CD4-positive, alpha-beta T cell treated with Interleukin-15 for 1 hour (primary cell): Measurements from ENCODE around the gene CNTNAP2.
"Not testable (repeated sequence)": the region's sequence is repeated elsewhere in the genome, so short reads cannot be mapped to it uniquely, and the experiment has no call there.

Experiments used
- DNase-seq: peaks from one replicate; pipeline ENCODE4 v3.0.0-alpha.2; 2020

The CNTNAP2 gene

DNA sequence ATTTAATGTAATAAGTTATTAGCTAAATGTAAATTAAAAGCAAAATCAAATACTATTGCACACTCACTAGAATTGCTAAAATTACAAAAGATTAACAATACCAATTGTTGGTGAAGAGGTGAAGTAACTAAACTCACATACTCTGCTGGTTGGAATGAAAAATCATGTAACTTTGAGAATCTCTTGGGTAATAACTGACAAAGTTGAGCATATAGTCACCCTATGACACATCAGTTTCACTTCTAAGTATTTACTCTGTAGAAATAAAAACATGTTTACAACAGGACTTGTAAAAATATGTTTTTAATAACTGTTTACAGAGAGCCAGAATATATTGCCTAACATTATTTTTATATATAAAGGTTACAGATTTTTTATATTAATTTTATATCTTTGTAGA lies 33.6 kb downstream of the CNTNAP2 start:
- no peak for DNase-seq

DNA sequence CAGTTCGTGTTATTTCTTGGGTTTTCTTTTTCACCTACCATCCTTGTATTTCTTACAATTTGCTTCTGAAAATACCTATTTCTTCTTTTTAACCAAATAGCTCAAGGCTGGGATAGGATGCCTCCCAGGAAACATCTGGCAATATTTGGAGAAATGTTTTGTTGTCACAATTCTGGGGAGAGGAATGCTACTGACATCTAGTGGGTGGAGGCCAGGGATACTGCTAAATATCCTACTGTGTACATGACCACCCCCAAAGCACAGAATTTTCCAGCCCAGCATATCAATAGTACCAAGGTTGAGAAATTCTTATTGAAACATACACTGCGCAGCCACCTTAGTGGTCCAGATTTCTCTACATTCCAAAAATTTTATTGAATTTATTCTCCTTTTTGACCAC lies 55.5 kb downstream of the CNTNAP2 start:
- no peak for DNase-seq

DNA sequence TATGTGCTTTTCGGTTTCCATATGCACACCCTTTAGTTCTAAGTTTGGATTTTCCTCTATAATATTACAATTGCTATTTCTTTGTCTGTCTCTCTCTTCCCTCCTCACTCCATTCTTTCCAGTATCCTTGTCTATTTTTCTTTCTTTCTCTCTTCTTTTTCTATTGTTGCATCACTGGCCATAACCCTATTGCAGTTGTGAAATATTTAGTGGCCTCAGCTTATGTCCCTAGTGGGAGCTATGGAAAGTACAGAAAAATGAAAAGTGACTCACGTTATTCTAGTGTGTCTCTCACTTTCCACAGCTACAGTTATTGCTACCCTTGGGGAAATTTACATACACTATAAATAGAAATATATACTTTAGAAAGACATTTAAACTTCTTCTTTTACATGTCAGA lies 59.1 kb downstream of the CNTNAP2 start:
- no peak for DNase-seq

DNA sequence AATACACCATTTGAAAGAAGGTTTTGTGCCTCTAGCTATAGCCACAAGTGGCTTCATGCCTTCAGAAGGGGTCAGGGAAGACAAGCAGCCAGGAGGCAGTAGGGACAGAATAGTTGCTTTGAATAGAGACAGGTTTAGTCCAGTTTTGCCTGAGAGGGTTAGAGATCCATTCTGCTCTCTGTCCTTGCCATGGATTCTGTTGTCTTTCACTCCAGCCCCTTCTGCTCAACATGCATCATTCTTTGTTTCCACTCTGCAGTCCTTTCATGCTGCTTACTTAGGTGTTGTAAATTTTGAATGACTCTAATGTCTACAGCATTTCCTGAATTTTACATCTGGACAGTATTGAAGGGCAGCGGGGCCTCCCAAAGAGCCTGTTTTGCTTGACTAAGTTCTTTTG lies 60.3 kb downstream of the CNTNAP2 start:
- no peak for DNase-seq

DNA sequence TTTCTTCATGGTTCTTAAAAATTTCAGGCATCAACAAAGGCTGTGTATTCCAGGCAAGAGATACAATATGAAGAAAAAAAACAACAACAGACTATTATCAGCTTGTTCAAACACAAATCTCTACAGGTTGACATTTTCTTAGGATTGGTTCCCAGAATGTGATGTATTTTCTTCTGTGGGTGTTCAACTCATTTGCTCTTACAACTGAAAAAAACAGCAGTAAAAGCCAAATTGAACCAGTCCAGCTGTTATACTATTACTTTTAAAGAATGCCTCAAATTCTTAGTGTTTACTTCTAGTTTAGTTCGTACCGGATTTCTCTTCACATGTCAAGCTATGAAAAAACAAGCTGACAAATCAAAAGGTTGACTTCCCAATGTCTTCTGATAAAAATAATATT lies 60.7 kb downstream of the CNTNAP2 start:
- DNase-seq, result no peak

DNA sequence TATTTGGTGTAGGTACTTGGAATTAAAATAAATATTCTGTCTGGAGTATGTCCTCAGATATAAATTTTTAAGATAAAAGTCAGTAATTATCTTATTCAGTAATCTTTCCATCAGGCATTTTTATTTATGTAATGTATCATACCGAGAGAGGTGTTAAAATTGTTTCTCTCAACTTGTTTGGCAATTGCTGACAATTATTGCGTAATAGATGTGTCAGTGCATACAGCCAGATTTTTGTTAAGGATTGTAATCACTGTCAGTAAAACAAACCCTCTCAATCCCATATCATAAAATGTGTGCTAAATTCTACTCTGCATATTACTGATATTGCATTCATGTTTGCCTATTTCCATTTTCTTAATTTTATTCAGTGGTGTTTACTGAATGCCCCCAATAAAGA lies 69.2 kb downstream of the CNTNAP2 start:
- DNase-seq, result no peak

DNA sequence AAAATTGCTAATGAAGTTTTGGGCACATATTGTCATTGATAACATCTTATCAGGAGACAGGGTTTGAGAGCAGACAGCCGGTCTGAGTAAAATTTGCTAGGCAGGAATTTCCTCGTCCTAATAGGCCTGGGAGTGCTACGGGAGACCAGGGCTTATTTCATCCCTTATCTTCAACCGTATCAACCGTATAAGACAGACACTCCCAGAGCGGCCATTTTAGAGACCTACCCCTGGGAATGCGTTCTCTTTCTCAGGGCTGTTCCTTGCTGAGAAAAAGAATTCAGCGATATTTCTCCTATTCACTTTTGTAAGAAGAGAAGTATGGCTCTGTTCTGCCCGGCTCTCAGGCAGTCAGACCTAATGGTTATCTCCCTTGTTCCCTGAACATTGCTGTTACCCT lies 74.8 kb downstream of the CNTNAP2 start:
- not testable (repeated sequence) for DNase-seq

DNA sequence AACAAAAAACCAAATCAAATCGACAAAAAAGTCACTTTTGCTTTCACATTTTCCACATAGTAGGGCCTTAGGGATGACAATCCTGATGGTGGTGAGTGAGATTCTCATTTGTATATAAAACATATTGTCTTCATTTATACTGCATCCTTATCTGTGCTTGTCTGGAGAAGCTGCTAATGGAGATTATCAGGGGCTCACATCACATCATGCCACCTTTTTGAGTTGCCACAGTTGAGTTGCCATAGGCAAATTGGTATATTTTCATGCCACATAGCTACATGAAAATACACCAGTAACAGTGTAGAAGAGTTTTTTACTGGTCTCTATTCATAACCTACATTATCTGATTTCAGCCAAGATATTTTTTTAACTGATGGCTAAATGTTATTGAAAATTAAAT lies 85.3 kb downstream of the CNTNAP2 start:
- no peak for DNase-seq

DNA sequence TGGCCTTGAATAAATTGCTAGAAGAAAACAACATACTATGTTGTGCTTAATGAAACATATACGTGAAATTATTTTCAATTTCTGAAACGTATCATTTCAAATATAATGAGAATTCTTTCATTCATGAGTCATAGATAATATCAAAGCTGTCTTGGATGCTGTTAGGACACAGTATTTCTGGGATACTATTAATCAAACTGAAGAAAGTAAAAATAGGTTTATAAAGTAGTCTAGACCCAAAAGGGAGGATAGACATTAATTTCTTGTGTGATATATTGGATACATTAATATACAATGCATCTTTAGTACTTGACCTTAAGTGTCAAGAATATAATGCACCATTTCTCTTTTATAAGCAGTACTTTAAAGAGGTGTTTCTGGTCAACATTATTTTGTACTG lies 89.7 kb downstream of the CNTNAP2 start:
- no peak for DNase-seq

DNA sequence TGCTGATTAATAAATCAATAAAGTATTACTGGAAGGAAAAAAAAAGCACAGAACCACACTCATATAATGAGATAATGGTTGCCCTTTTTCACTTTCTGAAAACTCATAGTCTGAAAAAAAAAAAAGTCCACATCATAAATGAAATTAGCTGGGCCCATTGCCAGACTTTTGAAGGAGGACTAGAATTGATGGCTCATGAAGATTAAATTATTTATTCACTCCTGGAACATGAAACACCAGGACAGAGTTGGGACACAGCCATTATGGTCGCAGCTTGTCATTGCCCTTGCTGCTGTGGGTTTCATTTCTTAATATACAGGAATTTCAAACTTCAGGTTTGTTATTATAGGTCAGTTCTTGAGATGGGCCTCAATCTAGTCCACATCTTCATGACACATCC lies 91.9 kb downstream of the CNTNAP2 start:
- DNase-seq, result no peak

DNA sequence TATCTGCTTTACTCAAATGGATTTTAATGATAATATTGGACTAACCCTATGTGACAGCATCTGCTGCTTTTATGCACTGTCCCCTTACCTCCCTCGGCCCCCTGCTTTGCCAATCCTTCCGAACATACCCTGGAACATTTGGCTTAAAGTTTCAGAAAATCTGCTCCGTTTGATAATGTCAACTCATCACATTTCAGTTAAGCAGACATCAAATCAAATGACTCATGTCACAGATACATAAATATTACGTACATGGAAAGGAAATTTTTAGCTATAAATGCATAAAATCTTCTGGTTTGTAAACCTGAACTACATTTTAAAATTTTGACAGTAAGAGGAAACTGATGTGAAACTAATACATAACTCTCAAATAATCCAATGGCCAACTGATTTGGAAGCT lies 98.2 kb downstream of the CNTNAP2 start:
- no peak for DNase-seq

DNA sequence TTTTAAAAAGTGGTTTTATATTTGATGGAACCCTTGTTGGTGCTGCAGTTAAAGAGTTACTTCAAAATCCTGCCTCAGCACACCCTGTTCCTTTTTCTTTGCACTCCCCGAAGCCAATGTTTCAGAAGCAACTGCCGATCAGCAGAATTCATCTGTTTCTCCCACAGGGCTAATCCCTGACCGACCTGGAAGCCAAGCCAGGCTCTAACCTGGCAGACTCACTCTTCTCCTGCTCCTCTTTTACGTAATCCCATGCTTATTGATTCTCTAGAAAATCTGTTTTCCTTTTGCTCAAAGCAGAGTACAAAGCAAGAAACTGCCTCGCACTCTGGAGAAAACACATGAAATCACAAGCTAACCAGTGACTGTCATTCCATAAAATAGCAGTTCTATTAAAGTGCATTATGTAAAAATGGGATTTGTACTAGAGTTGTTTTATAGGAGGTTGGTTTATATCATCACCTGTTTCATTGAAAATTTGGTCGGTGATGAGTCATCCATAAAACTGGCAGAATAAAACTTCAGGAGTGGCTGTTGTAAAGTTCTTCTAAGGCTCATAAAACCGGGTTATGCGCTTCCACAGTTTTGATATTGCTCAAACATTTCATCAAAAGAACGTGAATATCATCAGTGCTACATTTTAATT lies 99.9 kb downstream of the CNTNAP2 start:
- DNase-seq, result no peak

DNA sequence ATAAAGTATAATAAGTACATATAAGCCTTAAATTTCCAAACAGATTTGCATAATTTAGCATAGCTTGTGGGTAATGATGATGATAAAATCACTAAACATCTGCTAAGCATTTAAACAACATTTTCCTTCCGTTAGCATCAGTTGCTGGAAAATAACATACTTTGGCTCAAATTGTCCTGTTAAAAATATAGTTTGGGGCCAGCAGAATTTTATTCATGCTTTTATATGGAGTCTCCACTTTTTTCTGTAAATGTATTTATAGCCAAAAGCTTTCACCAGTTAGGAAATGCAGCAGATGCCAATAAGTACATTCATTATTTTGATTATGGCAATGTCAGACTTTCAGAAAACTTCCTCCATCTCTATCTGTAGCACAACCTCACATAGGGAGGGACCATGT lies 107.2 kb downstream of the CNTNAP2 start:
- no peak for DNase-seq

DNA sequence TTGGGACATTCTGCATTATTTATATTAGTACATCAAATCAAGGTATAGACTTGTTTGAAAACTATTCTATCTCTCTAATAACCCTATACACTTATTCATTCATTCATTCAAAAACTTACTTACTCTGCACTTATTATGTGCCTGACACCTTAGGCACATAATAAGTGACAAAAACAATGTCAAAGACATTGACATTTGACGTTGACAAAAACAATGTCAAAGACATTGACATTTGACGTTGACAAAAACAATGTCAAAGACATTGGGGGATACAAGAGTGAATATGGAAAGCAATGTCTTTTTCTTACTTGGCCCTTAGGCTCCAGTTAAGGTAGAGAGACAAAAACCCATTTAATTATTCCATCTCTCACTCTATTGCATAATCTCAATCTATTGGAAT lies 116.0 kb downstream of the CNTNAP2 start:
- no peak for DNase-seq

DNA sequence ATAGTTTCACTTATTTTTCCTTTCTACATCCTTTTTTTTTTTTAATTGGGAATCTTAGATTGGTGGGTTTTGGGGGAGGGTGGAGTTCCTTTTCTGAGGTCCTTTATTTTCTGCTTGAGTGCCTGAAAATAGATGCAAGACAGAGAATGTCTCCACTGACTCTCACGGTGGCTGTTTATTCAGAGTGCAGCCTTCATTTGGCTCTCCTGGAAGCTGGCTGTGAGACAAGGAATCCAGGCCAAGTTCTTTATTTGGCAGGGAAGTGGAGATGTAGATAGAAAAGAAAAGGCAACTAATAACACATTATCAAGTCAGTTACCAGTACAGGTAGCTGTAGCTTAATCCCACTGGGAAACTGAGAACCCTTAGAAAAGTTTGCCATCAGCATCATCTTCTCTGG lies 118.6 kb downstream of the CNTNAP2 start:
- DNase-seq, result no peak

DNA sequence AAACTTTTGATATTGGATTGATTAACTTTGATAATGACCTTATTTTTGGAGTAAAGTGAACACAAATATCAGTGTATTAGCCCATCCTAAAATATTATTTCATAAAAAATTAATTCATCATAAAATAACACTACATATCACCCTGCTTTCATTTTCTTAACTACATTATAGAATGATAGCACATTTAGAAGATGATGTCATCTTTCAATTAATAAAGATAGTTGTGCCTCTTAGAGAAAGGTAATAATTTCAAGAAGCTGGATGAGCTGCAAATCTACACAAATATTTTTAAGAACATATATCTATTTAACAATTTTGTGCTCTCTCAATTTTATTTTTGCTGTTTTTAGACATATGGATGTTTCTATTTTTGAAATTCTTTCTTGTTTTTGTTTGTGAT lies 126.1 kb downstream of the CNTNAP2 start:
- no peak for DNase-seq

DNA sequence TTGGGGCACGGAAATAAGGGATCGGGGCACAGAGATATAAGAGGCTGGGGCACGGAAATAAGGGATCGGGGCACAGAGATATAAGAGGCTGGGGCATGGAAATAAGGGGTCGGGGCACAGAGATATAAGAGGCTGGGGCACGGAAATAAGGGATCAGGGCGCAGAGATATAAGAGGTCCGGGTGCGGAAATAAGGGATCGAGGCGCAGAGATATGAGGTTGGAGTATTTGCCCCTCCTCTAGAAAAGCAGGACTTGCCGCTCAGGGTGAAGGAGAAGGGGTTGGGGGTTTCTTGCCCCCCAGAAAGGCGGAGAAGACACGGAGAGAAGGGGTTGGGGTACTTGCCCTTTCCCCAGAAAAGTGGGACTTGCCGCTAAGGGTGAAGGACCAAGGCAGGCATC lies 131.4 kb downstream of the CNTNAP2 start:
- not testable (repeated sequence) for DNase-seq

DNA sequence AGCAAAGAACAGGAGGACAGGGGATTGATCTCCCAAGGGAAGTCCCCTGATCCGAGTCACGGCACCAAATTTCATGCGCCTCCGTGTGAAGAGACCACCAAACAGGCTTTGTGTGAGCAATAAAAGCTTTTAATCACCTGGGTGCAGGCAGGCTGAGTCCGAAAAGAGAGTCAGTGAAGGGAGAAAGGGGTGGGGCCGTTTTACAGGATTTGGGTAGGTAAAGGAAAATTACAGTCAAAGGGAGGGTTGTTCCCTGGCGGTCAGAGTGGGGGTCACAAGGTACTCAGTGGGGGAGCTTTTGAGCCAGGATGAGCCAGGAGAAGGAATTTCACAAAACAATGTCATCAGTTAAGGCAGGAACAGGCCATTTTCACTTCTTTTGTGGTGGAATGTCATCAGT lies 132.1 kb downstream of the CNTNAP2 start:
- DNase-seq, result not testable (repeated sequence)

DNA sequence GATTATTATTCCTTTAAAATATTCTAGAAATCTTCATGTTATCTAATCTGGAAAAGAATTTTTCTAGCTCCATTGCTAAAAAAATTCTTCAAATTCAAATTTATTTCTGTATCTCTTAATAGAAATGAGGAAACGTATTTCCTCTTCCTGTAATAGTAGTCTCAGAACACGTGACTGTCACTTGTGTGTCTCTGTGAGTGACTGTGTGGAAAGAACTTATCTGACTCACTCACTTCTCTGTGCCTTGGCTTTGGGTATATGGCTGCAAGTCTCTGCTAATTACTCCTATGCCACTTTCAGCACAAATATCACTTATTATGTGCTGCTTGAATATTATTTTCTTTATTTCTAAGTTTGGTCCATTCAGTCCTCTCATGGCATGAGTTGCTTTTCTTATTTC lies 132.7 kb downstream of the CNTNAP2 start:
- no peak for DNase-seq

DNA sequence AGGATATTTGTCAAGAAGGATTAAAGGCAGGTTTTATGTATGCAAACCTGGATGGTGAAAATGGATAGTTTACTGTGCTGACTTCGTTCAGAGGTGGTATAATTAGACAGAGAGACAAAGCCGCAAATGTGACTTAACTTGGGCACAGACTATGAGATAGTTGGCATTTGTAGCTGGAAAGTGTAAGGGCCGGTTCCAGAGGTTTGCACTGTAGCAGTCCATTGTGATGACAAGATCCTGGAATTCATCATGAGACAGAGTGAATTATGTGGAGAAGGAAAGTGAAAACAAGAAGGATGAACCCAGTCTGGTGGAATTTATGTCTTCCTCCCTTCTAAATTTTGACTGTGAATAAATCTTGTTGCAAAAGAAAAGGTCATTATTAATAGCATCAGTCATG lies 139.0 kb downstream of the CNTNAP2 start:
- no peak for DNase-seq

DNA sequence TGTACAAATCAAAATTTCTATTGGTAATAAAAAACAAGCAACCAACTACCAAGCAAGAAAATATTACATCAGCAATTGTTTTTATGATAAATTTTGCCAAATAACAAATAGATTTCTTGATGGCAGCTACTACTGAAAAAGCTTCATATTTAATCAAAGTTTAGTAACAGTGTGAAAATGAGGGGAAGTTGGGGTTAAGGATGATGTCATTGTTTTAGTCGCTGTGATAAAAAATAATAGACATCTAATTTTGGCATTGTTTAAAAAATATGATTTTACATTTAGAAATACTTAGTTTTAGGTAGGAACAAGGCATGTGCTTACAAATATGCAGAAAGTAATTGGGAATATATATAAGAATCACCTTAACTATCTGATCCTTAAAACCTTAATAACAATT lies 145.9 kb downstream of the CNTNAP2 start:
- no peak for DNase-seq

DNA sequence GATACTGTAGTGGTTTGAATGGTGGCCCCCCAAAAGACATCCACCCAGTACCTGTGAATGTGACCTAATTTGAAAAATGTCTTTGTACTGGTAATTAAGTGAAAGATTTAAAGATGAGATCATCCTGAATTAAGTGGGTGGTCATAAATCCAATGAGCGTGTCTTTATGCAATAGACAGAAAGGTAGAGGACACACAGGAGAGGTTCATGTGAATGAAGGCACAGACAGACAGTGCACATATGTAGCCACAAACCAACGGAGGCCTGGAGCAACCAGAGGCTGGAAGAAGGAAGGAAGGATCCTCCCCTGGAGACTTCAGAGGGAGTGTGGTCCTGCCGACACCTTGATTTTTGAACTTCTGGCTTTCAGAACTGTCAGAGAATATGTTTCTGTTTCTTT lies 160.3 kb downstream of the CNTNAP2 start:
- no peak for DNase-seq

DNA sequence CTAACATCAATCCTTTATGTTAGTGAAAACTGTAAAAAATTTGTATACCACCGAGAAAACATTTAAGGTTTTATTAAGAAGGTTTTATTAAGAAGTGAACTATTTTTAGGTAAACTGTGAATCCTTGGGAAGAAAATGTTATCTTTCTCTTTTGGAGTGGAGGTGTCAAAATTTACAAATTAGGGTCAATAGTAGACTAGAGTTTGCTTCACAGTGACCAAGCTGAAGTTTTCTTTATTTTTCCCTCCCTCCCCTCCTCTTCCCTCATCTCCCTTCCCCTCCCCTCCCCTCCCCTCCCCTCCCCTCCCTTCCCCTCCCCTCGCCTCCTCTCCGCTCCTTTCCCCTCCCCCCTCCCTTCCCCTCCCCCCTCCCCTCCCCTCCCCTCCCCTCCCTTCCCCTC lies 168.8 kb downstream of the CNTNAP2 start:
- no peak for DNase-seq

DNA sequence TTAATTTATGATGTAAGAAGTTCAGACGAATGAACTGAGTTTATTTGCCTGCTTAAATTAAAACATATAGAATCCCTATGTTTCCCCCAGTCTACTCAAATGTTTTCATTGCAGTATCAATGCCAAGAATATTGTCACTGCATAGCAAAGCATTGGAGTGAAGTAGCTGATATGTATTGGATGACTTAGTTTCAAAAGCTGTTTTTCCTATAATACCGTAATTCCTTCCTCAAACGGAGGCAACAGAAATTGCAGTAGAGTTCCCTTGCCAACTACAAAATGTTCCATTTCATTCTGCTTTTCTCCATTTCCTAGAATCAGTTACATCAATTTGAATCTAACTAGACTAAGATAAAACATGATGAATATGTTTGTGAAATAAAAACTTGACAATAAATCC lies 174.1 kb downstream of the CNTNAP2 start:
- DNase-seq, result no peak

DNA sequence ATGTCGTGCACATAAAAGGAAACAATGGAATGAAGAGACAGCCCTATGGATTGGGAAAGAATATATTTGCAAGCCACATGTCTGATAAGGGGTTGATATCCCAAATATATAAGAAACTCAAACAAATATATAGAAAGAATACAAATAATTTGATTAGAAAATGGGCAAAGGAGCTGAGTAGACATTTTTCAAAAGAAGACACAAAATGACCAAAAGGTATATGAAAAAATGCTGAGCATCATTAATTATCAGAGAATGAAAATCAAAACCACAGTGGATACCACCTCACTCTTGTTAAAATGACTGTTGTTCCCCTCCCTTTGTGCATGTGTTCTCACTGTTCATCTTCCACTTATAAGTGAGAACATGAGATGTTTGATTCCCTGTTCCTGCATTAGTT lies 175.3 kb downstream of the CNTNAP2 start:
- DNase-seq, result no peak

DNA sequence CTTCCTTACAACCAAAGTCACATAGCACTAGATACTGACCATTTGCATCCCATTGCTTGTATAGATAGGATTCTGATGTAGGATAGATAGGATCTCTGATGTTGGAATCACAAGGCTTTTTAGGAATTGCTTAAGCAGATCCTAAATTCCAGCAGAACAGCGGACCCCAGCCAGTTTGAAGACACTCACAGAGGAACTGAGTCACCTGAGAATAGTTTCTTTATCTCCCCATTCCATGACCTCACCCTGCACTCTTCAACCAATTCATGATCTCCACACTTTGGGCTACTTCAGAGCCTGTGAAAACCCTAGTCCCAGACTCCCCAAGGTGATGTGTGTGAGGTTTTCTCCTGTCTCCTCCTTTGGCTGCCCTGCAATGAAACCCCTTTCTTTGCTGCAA lies 179.4 kb downstream of the CNTNAP2 start:
- DNase-seq, result no peak
